GM19025 (cell line): Measurements from ENCODE around the gene SH3BP4.

Experiments
- ATAC-seq: cut with Tn5 transposase; IDR thresholded peaks from one replicate; pipeline ENCODE4 v1.9.1; 2021; ENCODE audit warnings: mild to moderate bottlenecking, low read depth, moderate library complexity; ENCODE audit not compliant: unreplicated experiment

The SH3BP4 gene

GRCh38 chr2:234951664-234952269 is at the start of gene SH3BP4:
Gene SH3BP4 (plus strand): TSS chr2:234952017. CDS start chr2:235035003, 82,986 bp downstream.
- no peak for ATAC-seq

DNA sequence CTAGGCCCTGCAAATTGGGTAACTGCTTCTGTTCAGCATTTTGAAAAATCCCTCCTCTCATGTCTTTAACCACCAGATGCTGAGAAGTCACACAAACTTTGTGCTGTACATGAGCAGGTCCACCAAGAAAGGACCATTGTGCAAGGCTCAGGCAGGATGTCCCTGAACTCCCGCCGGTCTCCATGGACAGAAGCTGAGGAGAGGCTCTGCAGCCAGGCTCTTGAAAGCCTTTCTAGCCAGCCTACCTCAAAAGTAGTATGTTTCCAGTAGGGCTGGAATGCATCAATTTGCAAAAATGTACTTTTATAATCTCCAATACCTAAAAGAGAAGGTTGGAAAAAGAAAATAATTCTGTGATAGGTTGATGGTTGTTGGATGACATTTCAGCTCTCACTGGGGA is 47.0 kb upstream of the SH3BP4 start:
- no peak for ATAC-seq

DNA sequence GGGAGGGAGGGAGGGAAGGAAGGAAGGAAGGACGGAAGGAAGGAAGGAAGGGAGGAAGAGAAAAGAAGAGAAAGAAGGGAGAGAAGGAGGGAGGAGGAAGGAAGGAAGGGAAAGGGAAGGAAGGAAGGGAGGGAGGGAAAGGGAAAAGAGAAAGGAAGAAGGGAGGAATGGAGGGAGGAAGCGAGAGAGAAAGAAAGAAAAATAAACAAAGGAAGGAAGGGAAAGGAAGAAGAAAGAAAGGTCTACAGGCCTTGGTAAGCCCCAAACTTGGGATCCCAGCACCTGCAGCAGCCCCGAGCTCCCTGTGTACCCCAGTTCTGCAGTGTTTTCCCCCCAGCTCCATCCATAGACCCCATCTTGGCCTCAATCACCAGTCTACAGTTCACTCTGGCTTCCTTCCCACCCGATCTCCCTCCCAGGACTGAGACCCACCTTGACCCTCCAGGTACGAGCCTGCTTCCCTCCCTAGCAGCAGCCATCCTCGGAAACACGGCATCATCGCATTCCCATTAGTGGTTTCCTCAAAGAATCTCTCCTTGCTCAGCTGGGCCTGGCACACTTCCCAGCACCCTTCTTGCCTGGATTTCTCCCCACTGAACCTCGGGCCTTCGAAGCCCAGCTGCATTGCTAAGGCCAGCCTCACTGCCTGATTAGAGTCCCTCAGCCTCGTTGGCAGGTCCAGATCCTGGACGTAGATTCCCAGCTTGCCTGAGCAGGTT is 46.1 kb upstream of the SH3BP4 start:
- ATAC-seq = no peak

DNA sequence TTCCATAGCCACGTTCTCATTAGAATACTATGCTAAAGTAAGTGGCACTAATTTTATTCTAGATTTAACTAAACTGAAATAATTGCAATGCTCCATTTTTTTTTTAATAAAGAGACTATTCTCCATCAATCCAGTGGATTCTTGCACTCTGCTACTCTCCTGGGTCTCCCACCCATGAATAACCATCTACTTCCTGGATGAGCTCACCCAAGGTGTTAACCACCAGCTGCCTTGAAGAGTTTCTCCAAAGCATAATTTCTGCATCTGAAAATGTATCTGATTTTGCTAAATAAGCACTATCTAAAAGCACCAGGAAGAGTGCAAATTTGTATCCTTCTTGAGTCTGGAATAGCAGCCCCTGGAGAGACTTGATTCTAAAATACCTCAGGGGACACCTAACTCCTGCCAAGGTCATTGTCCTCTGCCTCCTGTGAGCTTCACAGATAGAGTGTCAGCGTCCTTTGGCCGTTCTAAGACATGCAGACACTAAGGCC is 41.6 kb upstream of the SH3BP4 start:
- ATAC-seq = no peak

DNA sequence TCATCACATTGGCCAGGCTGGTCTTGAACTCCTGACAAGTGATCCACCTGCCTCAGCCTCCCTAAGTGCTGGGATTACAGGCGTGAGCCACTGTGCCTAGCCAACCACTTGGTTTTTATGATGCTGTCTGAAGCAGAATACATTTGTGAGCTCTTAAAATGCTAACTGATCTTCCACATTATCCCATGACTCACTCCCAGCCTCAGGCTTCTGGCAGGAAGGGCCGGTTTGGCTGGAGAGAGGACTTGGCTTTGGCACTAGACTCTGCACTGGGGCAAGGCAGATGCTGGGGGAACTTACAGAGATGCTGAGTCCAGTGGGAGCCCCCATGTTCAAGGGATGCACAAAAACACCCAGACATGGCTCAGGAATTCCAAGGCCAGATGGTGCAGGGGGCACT is 40.5 kb upstream of the SH3BP4 start:
- ATAC-seq = no peak

DNA sequence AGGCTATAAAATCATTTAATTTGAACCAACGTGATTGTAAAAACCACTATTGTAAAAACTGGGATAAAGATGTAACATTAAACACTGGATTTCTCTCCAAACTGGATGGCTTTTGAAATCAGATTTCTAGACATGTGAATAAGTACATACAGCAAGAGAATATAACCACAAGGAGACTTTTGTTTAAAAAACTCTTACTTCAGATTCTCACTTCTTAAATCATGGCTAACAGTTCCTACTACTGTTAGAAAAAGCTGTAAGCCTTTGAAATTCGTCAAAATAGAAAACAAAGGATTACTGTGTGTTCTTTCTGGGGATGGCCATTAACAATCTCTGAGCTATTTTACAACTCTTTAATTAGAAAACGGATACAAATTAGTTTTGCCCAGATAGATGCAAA is 39.4 kb upstream of the SH3BP4 start:
- no peak for ATAC-seq

DNA sequence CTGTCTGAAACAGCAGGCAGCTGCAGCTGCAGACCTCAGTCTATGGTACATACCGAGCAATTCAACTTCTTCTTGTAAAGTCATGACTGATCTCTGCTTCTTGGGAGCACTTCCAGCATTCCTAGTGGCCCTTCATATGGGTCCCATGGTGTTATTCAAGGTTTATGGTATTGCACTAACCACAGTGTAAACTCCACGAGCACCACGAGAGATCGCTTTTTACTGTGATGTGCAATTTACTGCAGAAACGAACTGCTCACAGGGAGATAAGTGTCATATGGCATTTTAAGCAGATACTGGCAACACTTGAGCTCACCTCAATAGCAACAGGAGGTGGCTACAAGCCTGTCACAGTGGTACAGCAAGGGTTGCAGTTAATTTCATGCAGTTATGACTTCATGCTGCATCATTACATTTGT is 38.6 kb upstream of the SH3BP4 start:
- no peak for ATAC-seq

DNA sequence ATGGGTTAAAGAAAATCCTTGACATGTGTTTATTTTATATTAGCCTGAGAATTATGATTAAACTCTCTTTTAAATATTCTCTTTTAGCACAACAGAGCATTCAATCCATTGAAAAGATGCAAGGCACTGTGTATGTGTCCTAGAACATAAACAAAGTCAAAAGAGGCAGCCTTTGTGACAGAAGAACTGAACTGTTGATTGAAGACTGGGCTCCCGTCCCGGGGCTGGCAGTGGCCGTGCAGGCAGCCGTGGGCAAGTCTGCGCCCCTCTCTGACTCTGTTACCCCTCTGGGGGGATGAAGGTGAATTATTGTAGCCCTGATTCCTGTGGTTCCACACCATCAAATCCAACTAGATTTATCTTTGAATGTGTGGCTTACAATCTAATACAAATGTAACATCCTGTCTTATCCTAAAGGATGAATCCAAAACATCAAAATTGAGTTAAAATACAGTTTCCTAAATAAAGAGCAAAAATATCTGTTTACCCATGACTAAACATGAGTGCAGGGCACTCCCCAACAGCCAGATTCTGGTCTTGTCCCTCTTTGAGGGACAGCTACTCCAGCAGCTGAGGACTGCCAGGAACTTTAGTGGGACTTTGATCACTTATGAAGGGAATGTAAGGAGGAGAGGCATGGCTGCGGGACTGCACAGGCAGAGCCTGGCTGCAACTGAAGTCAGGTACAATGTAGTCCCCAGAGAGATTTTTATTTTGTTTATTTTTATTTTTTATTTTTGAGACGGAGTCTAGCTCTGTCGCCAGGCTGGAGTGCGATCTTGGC is 37.3 kb upstream of the SH3BP4 start:
- no peak for ATAC-seq

DNA sequence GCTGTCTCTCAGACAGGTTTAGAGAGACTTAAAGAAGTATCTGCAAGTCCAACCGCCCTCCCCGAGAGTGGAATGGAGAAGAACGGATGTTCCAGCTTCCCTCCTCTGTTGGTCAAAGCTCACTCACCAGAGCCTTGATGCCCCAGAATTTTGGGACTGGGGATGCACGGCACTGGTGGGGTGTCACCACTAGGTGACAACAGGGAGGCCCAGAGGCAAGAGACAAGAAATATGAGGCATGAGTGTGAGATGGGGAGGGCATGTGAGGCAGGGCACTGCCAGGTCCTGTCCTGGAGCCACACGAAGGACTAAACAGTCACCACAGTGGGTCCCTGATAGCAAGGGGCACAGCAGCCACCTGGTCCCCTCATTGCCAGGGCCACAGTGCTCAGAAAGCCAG is 35.1 kb upstream of the SH3BP4 start:
- no peak for ATAC-seq

DNA sequence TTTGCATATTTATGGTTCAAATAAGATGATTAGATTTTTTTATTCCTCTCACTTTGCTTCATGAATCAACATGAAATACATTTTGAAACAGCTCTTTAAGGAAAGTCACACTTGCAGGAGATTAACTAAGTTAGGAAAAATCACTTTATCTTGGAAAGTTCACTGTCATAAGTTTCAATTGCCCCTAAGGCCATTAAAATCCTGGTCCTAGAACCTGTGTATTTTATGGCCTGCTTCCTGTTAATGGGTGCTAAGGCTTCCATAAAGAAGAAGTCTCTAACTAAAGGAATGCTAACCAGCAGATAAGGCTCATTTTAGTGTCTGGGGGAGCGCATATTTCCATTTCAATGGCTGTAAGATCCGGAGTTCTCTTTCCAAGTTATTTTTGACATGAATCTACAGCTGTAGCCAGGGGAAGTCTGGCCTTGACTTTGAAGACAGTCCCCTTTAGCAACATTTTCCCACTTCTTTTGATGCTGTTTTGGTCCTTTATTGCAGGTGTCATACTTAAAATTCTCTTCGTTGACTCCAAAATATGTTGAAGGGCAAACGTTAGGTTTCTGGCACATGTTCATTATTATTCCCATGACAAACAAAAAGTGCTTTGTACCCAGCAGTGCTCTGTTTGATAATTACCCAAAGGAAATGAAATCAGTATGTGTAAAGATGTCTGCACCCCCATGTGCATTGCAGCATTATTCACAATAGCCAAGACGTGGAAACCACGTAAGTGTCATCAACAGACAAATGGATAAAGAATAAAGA is 34.4 kb upstream of the SH3BP4 start:
- no peak for ATAC-seq

- no peak for ATAC-seq
These were observed 32.1 kb upstream of the SH3BP4 start for GRCh38 chr2:234919711-234920110.

GRCh38 chr2:234920836-234921235 is 31.0 kb upstream of the SH3BP4 start:
- ATAC-seq = no peak

GRCh38 chr2:234929002-234929401 is 22.8 kb upstream of the SH3BP4 start:
- ATAC-seq = no peak

GRCh38 chr2:234930397-234930796 is 21.4 kb upstream of the SH3BP4 start:
- no peak for ATAC-seq

GRCh38 chr2:234931371-234931770 is 20.4 kb upstream of the SH3BP4 start:
- ATAC-seq = no peak

GRCh38 chr2:234932591-234933168 is 19.1 kb upstream of the SH3BP4 start:
- ATAC-seq = no peak

DNA sequence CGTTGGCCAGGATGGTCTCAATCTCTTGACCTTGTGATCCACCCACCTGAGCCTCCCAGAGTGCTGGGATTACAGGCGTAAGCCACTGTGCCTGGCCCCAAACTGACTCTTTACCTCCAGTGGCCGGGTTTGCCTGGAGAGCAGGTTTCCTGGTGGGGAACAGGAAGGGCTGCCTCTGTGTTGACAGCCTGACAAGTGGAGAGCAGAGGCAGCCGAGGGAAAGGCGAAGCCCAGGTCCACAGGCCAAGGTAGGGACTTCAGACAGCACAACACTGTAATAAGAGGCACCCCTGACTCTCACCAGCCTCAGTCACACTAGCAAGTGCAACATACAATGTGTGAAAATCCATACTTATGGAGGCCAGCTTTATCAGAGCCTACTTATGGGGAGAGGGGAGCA is 16.5 kb upstream of the SH3BP4 start:
- ATAC-seq = no peak

GRCh38 chr2:234939576-234939975 is 12.2 kb upstream of the SH3BP4 start:
- ATAC-seq = no peak

DNA sequence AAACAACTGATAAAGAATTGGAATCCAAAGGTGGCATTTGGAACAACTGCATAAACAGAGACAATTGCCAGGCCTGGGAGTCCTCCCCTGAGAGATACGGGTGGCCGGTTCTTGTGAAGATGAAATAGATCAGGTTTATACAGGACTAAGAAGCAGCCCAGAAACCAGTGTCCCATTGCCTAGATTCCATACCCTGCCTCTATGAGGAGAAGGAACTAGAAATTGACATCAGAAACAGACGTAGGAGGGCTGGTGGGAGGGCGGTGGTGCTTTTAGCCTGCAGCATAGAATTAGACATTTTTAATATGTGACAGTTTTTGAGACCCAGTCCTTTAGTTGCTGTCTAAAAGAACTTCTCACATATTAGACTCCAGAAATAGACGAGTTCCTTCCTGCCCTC is 11.8 kb upstream of the SH3BP4 start:
- no peak for ATAC-seq

GRCh38 chr2:234940527-234940926 is 11.3 kb upstream of the SH3BP4 start:
- ATAC-seq = no peak
